SU-DHL-6 (cell line): ENCODE measurements around the gene PTCD1.

ENCODE experiments used
- H2AFZ ChIP-seq: fragments of 200-600 bp; sonication (generic); 2 replicates; pipeline ENCODE4 v1.6.1; 2014; ENCODE audit warnings: low read depth, mild to moderate bottlenecking, moderate library complexity, mixed read lengths, antibody characterized with exemption, low read length; ENCODE audit not compliant: severe bottlenecking
- H3F3A ChIP-seq: fragments of 200-600 bp; shearing (Covaris generic); 2 replicates; pipeline ENCODE4 v1.6.0; 2016; ENCODE audit warnings: antibody characterized with exemption, mild to moderate bottlenecking; ENCODE audit not compliant: insufficient read depth
- H3K27ac ChIP-seq: fragments of 200-600 bp; sonication (generic); 2 replicates; pipeline ENCODE4 v1.5.1; 2016; ENCODE audit warnings: low read depth, mild to moderate bottlenecking, low read length, moderate library complexity, mixed read lengths
- H3K27me3 ChIP-seq: fragments of 200-600 bp; sonication (generic), shearing (Covaris generic); 2 replicates; pipeline ENCODE4 v1.6.0; 2014; ENCODE audit warnings: mild to moderate bottlenecking, low read length
- H3K36me3 ChIP-seq: fragments of 200-600 bp; sonication (generic); 2 replicates; pipeline ENCODE4 v1.6.1; 2014; ENCODE audit warnings: mild to moderate bottlenecking, low read length, mixed read lengths
- H3K4me2 ChIP-seq: fragments of 300-600, 200-600 bp; shearing (Covaris generic), sonication (generic); 2 replicates; pipeline ENCODE4 v1.6.0; 2014; ENCODE audit warnings: low read length, low read depth, mild to moderate bottlenecking; ENCODE audit not compliant: poor library complexity, severe bottlenecking
- H3K4me3 ChIP-seq: fragments of 200-600 bp; sonication (generic); 2 replicates; pipeline ENCODE4 v1.5.1; 2014; ENCODE audit warnings: antibody characterized with exemption, low read length, mild to moderate bottlenecking, mixed read lengths; ENCODE audit not compliant: insufficient read depth, poor library complexity, severe bottlenecking
- H3K79me2 ChIP-seq: fragments of 200-600 bp; sonication (generic); 2 replicates; pipeline ENCODE4 v1.6.1; 2014; ENCODE audit warnings: mild to moderate bottlenecking, low read length, moderate library complexity; ENCODE audit not compliant: insufficient read depth
- H3K9ac ChIP-seq: fragments of 200-600 bp; sonication (generic); 2 replicates; pipeline ENCODE4 v1.7.0; 2014; ENCODE audit warnings: mild to moderate bottlenecking, low read length
- H3K9me2 ChIP-seq: fragments of 200-600 bp; sonication (generic); replicated peaks from 2 replicates; pipeline ENCODE4 v1.6.1; 2014; ENCODE audit warnings: low read length; ENCODE audit not compliant: insufficient read depth
- H3K9me3 ChIP-seq: fragments of 200-600 bp; sonication (generic); 2 replicates; pipeline ENCODE4 v1.6.1; 2014; ENCODE audit warnings: low read length, mixed read lengths; ENCODE audit not compliant: insufficient read depth
- H4K20me1 ChIP-seq: fragments of 200-600 bp; sonication (generic); 2 replicates; pipeline ENCODE4 v1.6.1; 2014; ENCODE audit warnings: low read depth, mild to moderate bottlenecking, antibody characterized with exemption, low read length, moderate library complexity, mixed read lengths
- CTCF ChIP-seq: fragments of 200-600 bp; sonication (generic); IDR thresholded peaks from one replicate; pipeline ENCODE4 v1.5.1; 2017; ENCODE audit warnings: antibody characterized with exemption, mild to moderate bottlenecking, low read length, moderate library complexity; ENCODE audit not compliant: insufficient read depth, poor library complexity, severe bottlenecking
- EZH2phosphoT487 ChIP-seq: fragments of 200-600 bp; sonication (generic), shearing (Covaris generic); conservative IDR thresholded peaks from 2 replicates; pipeline ENCODE4 v1.6.1; 2018; ENCODE audit warnings: mild to moderate bottlenecking, antibody characterized with exemption, low read length, moderate library complexity, mixed read lengths

The PTCD1 gene

GRCh38 chr7:99465421-99465768 lies 26.8 kb upstream of the PTCD1 start:
- Histone ChIP-seq H3K9me2 (no peaks in the 10 kb centered on the region), H3K9me3 (no peaks in the 10 kb centered on the region), H4K20me1 (no peaks in the 10 kb centered on the region; the same call in 1 of the 2 replicates), H3K4me3 (peak overlapping the region; percentile 59), H3K79me2 (peaks cover 54% of the 10 kb centered on the region), H3F3A (peaks cover 18% of the 10 kb centered on the region), H3K9ac (peak overlapping the region; percentile 79), H3K27me3 (no peaks in the 10 kb centered on the region), H3K36me3 (peaks cover 10% of the 10 kb centered on the region; the same call in 1 of the 2 replicates), H3K27ac (peak overlapping the region; percentile 42), H2AFZ (peak overlapping the region; percentile 92), H3K4me2 (peak overlapping the region; percentile 90)
- TF ChIP-seq CTCF (no peak), EZH2phosphoT487 (no peak)

DNA sequence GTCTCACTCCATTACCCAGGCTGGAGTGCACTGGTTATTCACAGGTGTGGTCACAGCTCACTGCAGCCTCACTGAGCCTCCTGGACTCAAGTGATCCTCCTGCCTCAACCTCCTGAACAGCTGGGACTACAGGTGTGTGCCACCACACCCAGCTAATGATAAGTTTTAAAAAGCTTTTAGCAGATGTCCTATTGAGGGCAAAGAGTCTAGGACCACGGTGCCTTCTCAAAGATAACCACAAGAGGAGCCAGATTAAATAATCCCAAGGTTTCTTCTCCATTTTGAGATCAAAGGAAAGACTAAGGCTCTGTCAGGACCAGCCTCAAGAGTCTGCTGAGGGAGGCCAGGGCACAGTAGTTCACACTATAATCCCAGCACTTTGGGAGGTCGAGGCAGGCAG lies 22.6 kb upstream of the PTCD1 start:
- Histone ChIP-seq H3K9me2 (no peaks in the 10 kb centered on the region), H3K4me2 (no peak overlapping the region), H3K27me3 (no peaks in the 10 kb centered on the region), H3K27ac (no peak overlapping the region), H3K9ac (no peak overlapping the region), H3F3A (peaks cover 26% of the 10 kb centered on the region), H3K4me3 (no peak overlapping the region), H3K79me2 (peaks cover 78% of the 10 kb centered on the region), H3K36me3 (peaks cover 18% of the 10 kb centered on the region), H2AFZ (no peak overlapping the region), H3K9me3 (no peaks in the 10 kb centered on the region), H4K20me1 (peaks cover 4% of the 10 kb centered on the region; the same call in 1 of the 2 replicates)
- no peak for TF ChIP-seq EZH2phosphoT487
- no peak for TF ChIP-seq CTCF

- Histone ChIP-seq H3K9ac (no peak overlapping the region), H3K9me2 (no peaks in the 10 kb centered on the region), H2AFZ (no peak overlapping the region), H3K4me2 (no peak overlapping the region), H3F3A (peaks cover 26% of the 10 kb centered on the region), H3K4me3 (no peak overlapping the region), H3K27me3 (no peaks in the 10 kb centered on the region), H3K36me3 (peaks cover 18% of the 10 kb centered on the region), H3K27ac (no peak overlapping the region), H4K20me1 (peaks cover 4% of the 10 kb centered on the region; the same call in 1 of the 2 replicates), H3K9me3 (no peaks in the 10 kb centered on the region), H3K79me2 (peaks cover 74% of the 10 kb centered on the region)
- TF ChIP-seq CTCF = no peak
- TF ChIP-seq EZH2phosphoT487 = no peak
Observed at GRCh38 chr7:99460651-99461050, 22.1 kb upstream of the PTCD1 start.

- TF ChIP-seq EZH2phosphoT487 (no peak), CTCF (peak; percentile 64)
- no peaks in the 10 kb centered on the region for H3K9me2 ChIP-seq
- H3K4me2 ChIP-seq = no peak overlapping the region
- peaks cover 18% of the 10 kb centered on the region for H3K36me3 ChIP-seq
- H3K27me3 ChIP-seq = no peaks in the 10 kb centered on the region
- H3K79me2 ChIP-seq = peaks cover 58% of the 10 kb centered on the region
- peaks cover 4% of the 10 kb centered on the region; the same call in 1 of the 2 replicates for H4K20me1 ChIP-seq
- peaks cover 26% of the 10 kb centered on the region for H3F3A ChIP-seq
- H3K27ac ChIP-seq = no peak overlapping the region
- no peaks in the 10 kb centered on the region for H3K9me3 ChIP-seq
- no peak overlapping the region for H2AFZ ChIP-seq
- no peak overlapping the region for H3K4me3 ChIP-seq
- H3K9ac ChIP-seq = no peak overlapping the region
Observed at GRCh38 chr7:99459087-99459486, 20.5 kb upstream of the PTCD1 start.
